ENCODE data around the gene ZNF513.

ZNF513 gene

GRCh38 chr2:27381577-27382181 is 1.1 kb upstream of the ZNF513 start:
- no peaks in the 10 kb centered on the region for H3K27me3 ChIP-seq (ENCODE audit: control insufficient read depth in 2 of 2, insufficient read depth in 2 of 2, low read length in 2 of 2)
- no peak overlapping the region for H3K9ac ChIP-seq (ENCODE audit: low read depth in 1 of 2, low read length in 2 of 2)
- H3K36me3 ChIP-seq (ENCODE audit: control insufficient read depth in 2 of 2, insufficient read depth in 2 of 2, low read length in 2 of 2), result peaks cover 49 to 57% of the 10 kb centered on the region in 2 donors
- H3K9me3 ChIP-seq (ENCODE audit: control insufficient read depth in 2 of 2, low read length in 2 of 2), result no peaks in the 10 kb centered on the region
- H3K4me1 ChIP-seq (ENCODE audit: control insufficient read depth in 2 of 2, insufficient read depth in 2 of 2, low read length in 2 of 2), result peaks cover 21 to 23% of the 10 kb centered on the region in 2 donors
- no peak overlapping the region for H3K4me3 ChIP-seq (ENCODE audit: low read length in 2 of 2)
- H3K27ac ChIP-seq (ENCODE audit: low read depth in 2 of 2, low read length in 2 of 2), result no peak overlapping the region

DNA sequence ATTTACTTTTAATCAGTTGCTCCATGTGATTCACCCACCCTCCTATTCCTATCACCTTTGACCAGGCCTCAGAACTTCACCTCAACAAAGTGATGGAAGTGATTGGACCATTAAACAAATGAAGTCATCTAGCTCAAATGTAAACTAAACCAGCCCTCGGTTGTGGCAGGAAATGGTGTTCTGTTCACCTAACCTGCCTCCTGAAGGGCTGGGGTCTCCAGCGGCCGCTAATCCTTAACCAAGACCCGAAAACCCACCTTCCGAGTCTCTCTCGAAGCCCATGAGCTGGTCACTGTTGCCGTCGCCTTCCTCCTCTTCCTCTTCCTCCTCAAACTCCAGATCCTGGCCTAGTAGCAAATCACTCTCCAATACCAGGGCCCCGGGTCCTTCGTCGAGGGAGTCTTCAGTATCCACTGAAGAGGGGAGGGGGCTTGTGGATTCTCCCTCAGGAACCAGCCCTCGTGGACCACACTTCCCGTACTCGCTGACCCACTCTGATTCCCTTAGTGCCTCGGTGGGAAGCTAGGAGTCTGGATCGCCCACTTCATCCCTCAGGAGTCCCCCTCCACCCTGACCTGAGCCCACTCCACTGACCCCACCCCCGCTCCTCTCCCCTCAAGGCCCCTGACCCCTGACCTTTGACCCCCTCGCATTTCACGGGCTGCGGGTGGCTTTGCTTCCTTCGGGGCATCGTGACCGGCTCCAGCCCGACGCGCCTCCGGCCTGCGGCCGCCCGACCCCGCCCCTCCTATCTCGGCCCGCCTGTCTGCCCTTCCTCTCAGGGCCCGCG is 503 bp downstream of the ZNF513 start:
- Histone ChIP-seq H3K27ac (ENCODE audit: low read depth in 2 of 2, low read length in 2 of 2) (peak overlapping the region; percentile 81 to 89), H3K4me3 (ENCODE audit: low read length in 2 of 2) (peak overlapping the region; percentile 78 to 90), H3K9me3 (ENCODE audit: control insufficient read depth in 2 of 2, low read length in 2 of 2) (no peaks in the 10 kb centered on the region), H3K27me3 (ENCODE audit: control insufficient read depth in 2 of 2, insufficient read depth in 2 of 2, low read length in 2 of 2) (no peaks in the 10 kb centered on the region), H3K36me3 (ENCODE audit: control insufficient read depth in 2 of 2, insufficient read depth in 2 of 2, low read length in 2 of 2) (peaks cover 54 to 62% of the 10 kb centered on the region in 2 donors), H3K4me1 (ENCODE audit: control insufficient read depth in 2 of 2, insufficient read depth in 2 of 2, low read length in 2 of 2) (peaks cover 21 to 23% of the 10 kb centered on the region in 2 donors), H3K9ac (ENCODE audit: low read depth in 1 of 2, low read length in 2 of 2) (peak overlapping the region; percentile 80 to 92)

DNA sequence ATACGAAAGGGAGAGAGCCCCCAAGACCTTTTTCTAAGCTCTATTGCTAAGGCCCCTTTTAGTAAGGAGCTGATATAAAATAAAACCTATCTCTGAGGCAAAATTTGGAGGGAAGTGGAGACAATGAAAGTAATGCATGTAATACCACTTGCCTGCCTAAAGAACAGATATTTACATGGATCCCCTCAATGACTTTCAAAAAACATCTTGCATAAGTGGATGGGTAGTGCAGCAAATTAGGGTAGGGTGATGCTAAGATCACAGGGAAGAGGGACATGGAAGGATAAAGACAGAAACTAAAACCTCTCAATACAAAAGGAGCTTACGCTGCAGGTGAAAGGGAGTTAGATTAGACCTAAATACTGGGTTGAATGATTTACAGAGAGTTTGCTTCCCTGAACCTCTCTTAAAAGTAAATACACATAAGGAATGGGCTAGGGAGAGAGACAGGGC is 1.1 kb downstream of the ZNF513 start:
- Histone ChIP-seq H3K27me3 (ENCODE audit: control insufficient read depth in 2 of 2, insufficient read depth in 2 of 2, low read length in 2 of 2) (no peaks in the 10 kb centered on the region), H3K4me1 (ENCODE audit: control insufficient read depth in 2 of 2, insufficient read depth in 2 of 2, low read length in 2 of 2) (peaks cover 21 to 23% of the 10 kb centered on the region in 2 donors), H3K4me3 (ENCODE audit: low read length in 2 of 2) (peak overlapping the region; percentile 78 to 90), H3K27ac (ENCODE audit: low read depth in 2 of 2, low read length in 2 of 2) (peak overlapping the region; percentile 81 to 89), H3K9ac (ENCODE audit: low read depth in 1 of 2, low read length in 2 of 2) (peak overlapping the region; percentile 80 to 92), H3K36me3 (ENCODE audit: control insufficient read depth in 2 of 2, insufficient read depth in 2 of 2, low read length in 2 of 2) (peaks cover 54 to 62% of the 10 kb centered on the region in 2 donors), H3K9me3 (ENCODE audit: control insufficient read depth in 2 of 2, low read length in 2 of 2) (no peaks in the 10 kb centered on the region)

- no peaks in the 10 kb centered on the region for H3K27me3 ChIP-seq (ENCODE audit: control insufficient read depth in 2 of 2, insufficient read depth in 2 of 2, low read length in 2 of 2)
- no peaks in the 10 kb centered on the region for H3K9me3 ChIP-seq (ENCODE audit: control insufficient read depth in 2 of 2, low read length in 2 of 2)
- H3K27ac ChIP-seq (ENCODE audit: low read depth in 2 of 2, low read length in 2 of 2), result peak overlapping the region in 1 of 2 donors; percentile 81
- H3K9ac ChIP-seq (ENCODE audit: low read depth in 1 of 2, low read length in 2 of 2), result peak overlapping the region in 1 of 2 donors; percentile 80
- H3K36me3 ChIP-seq (ENCODE audit: control insufficient read depth in 2 of 2, insufficient read depth in 2 of 2, low read length in 2 of 2), result peaks cover 54 to 60% of the 10 kb centered on the region in 2 donors
- H3K4me1 ChIP-seq (ENCODE audit: control insufficient read depth in 2 of 2, insufficient read depth in 2 of 2, low read length in 2 of 2), result peaks cover 21 to 23% of the 10 kb centered on the region in 2 donors
- H3K4me3 ChIP-seq (ENCODE audit: low read length in 2 of 2), result peak overlapping the region in 1 of 2 donors; percentile 90
Observed at GRCh38 chr2:27378809-27379290, 1.7 kb downstream of the ZNF513 start.

GRCh38 chr2:27378096-27378808 is 2.3 kb downstream of the ZNF513 start:
- H3K27ac ChIP-seq (ENCODE audit: low read depth in 2 of 2, low read length in 2 of 2), result no peak overlapping the region
- peaks cover 53 to 58% of the 10 kb centered on the region in 2 donors for H3K36me3 ChIP-seq (ENCODE audit: control insufficient read depth in 2 of 2, insufficient read depth in 2 of 2, low read length in 2 of 2)
- peaks cover 21 to 23% of the 10 kb centered on the region in 2 donors for H3K4me1 ChIP-seq (ENCODE audit: control insufficient read depth in 2 of 2, insufficient read depth in 2 of 2, low read length in 2 of 2)

DNA sequence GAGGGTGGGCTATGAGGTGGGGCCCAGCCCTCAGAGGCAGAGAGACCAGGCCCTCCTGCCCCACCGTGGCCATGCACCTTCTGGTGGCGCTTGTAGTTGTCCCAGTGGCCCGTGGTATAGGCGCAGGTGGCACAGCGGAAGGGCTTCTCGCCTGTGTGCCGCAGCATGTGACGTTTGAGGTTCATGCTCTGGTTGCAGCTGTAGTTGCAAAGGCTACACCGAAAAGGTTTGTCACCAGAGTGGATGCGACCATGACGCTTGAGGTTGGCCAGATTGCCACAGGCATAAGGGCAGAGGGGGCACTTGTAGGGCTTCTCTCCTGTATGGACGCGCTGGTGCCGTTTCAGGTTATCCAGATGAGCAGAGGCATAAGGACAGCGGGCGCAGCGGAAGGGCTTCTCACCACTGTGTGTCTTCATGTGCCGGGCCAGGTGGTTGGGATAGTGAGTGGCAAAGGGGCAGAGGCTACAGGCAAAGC is 2.9 kb downstream of the ZNF513 start:
- Histone ChIP-seq H3K27me3 (ENCODE audit: control insufficient read depth in 2 of 2, insufficient read depth in 2 of 2, low read length in 2 of 2) (no peaks in the 10 kb centered on the region), H3K4me1 (ENCODE audit: control insufficient read depth in 2 of 2, insufficient read depth in 2 of 2, low read length in 2 of 2) (peaks cover 23 to 28% of the 10 kb centered on the region in 2 donors), H3K9me3 (ENCODE audit: control insufficient read depth in 2 of 2, low read length in 2 of 2) (no peaks in the 10 kb centered on the region), H3K36me3 (ENCODE audit: control insufficient read depth in 2 of 2, insufficient read depth in 2 of 2, low read length in 2 of 2) (peaks cover 56 to 63% of the 10 kb centered on the region in 2 donors), H3K4me3 (ENCODE audit: low read length in 2 of 2) (no peak overlapping the region), H3K27ac (ENCODE audit: low read depth in 2 of 2, low read length in 2 of 2) (no peak overlapping the region), H3K9ac (ENCODE audit: low read depth in 1 of 2, low read length in 2 of 2) (no peak overlapping the region)

More at GRCh38 chr2:27378096-27378808, 2.3 kb downstream of the ZNF513 start:
- Histone ChIP-seq H3K9me3 (ENCODE audit: control insufficient read depth in 2 of 2, low read length in 2 of 2) (no peaks in the 10 kb centered on the region), H3K27me3 (ENCODE audit: control insufficient read depth in 2 of 2, insufficient read depth in 2 of 2, low read length in 2 of 2) (no peaks in the 10 kb centered on the region), H3K4me3 (ENCODE audit: low read length in 2 of 2) (no peak overlapping the region), H3K9ac (ENCODE audit: low read depth in 1 of 2, low read length in 2 of 2) (no peak overlapping the region)

DNA sequence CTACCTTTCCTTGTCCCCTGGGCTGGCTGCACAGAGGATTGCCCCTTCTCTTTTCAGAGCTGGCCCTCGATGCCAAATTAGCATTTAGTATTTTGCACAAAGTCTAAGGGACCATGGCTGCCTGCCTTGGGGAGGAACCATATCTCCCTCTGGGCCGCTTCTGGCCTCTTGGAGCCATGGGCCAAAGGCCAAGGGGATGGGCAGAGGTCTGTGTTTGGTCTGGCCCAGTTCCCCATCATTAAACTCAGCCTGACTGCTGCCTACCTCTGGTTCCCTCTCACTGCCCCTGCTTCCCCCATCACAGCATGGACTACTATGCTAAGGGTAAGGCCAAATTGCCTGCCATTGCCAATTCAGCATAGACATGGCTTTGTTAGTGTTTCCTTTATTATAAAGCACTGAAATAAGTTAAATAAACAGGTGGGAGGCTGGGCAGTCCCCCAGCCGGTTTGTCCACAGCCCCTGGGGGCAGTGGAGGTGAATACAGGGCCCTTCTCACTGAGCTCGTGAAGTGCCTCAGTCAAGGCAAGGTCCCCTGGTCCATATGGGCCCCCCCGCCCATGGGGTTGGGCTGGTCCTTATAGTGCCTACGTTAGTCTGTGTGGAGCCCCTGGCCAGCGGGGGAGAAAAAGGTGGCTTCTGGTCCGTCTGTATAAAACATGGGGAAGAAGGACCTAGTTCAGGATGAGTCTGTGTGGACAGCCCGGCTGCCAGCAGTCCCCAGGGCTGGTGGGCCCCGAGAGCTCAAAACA is 3.5 kb downstream of the ZNF513 start:
- Histone ChIP-seq H3K27me3 (ENCODE audit: control insufficient read depth in 2 of 2, insufficient read depth in 2 of 2, low read length in 2 of 2) (no peaks in the 10 kb centered on the region), H3K4me3 (ENCODE audit: low read length in 2 of 2) (no peak overlapping the region), H3K9ac (ENCODE audit: low read depth in 1 of 2, low read length in 2 of 2) (no peak overlapping the region), H3K27ac (ENCODE audit: low read depth in 2 of 2, low read length in 2 of 2) (no peak overlapping the region), H3K4me1 (ENCODE audit: control insufficient read depth in 2 of 2, insufficient read depth in 2 of 2, low read length in 2 of 2) (peaks cover 29 to 34% of the 10 kb centered on the region in 2 donors), H3K9me3 (ENCODE audit: control insufficient read depth in 2 of 2, low read length in 2 of 2) (no peaks in the 10 kb centered on the region), H3K36me3 (ENCODE audit: control insufficient read depth in 2 of 2, insufficient read depth in 2 of 2, low read length in 2 of 2) (peaks cover 54 to 61% of the 10 kb centered on the region in 2 donors)

GRCh38 chr2:27376151-27376865 is 4.2 kb downstream of the ZNF513 start:
- Histone ChIP-seq H3K9me3 (ENCODE audit: control insufficient read depth in 2 of 2, low read length in 2 of 2) (no peaks in the 10 kb centered on the region), H3K4me3 (ENCODE audit: low read length in 2 of 2) (no peak overlapping the region), H3K27me3 (ENCODE audit: control insufficient read depth in 2 of 2, insufficient read depth in 2 of 2, low read length in 2 of 2) (no peaks in the 10 kb centered on the region), H3K27ac (ENCODE audit: low read depth in 2 of 2, low read length in 2 of 2) (no peak overlapping the region), H3K36me3 (ENCODE audit: control insufficient read depth in 2 of 2, insufficient read depth in 2 of 2, low read length in 2 of 2) (peaks cover 53 to 55% of the 10 kb centered on the region in 2 donors), H3K4me1 (ENCODE audit: control insufficient read depth in 2 of 2, insufficient read depth in 2 of 2, low read length in 2 of 2) (peaks cover 33 to 38% of the 10 kb centered on the region in 2 donors), H3K9ac (ENCODE audit: low read depth in 1 of 2, low read length in 2 of 2) (no peak overlapping the region)

All from mucosa of rectum (tissue), 2 donors.